ENCODE data around the gene HIC2. TPM values are rescaled to one million over a fixed set of nuclear protein-coding genes. Genes with fewer than 3 reads are reported as not detected.
"Not testable (repeated sequence)": the region's sequence is repeated elsewhere in the genome, so short reads cannot be mapped to it uniquely, and the experiment has no call there.

HIC2 gene
- total RNA-seq, 1 experiment from 2014 or later: 0.69 TPM

GRCh38 chr22:21490556-21490955, 73.4 kb downstream of the HIC2 start:
- DNase-seq (ENCODE audit: low read depth): not testable (repeated sequence)

- not testable (repeated sequence) for DNase-seq (ENCODE audit: low read depth)
Measured at GRCh38 chr22:21492271-21492670, 75.1 kb downstream of the HIC2 start.

GRCh38 chr22:21493789-21494782, 76.9 kb downstream of the HIC2 start:
- DNase-seq (ENCODE audit: low read depth): not testable (repeated sequence)

GRCh38 chr22:21497984-21498383, 80.8 kb downstream of the HIC2 start:
- not testable (repeated sequence) for DNase-seq (ENCODE audit: low read depth)

- DNase-seq (ENCODE audit: low read depth): not testable (repeated sequence)
Measured at GRCh38 chr22:21498489-21498888, 81.3 kb downstream of the HIC2 start.

- not testable (repeated sequence) for DNase-seq (ENCODE audit: low read depth)
Measured at GRCh38 chr22:21499623-21500506, 82.7 kb downstream of the HIC2 start.

Other genes with a start within 250 kb of the HIC2 start
- gene RIMBP3B, start 33.6 kb upstream of the HIC2 start, total RNA-seq (2014; rRNA removed; shearing (Covaris generic)): 0.02 and 0.57 TPM in 2 replicates
- gene TMEM191C, start 50.0 kb downstream of the HIC2 start, total RNA-seq (2014; rRNA removed; shearing (Covaris generic)): not detected in 2 replicates
- 0.17 and 1.2 TPM in 2 replicates for gene RIMBP3C, start 134.1 kb downstream of the HIC2 start, total RNA-seq (2014; rRNA removed; shearing (Covaris generic))
- gene UBE2L3, start 150.3 kb downstream of the HIC2 start, total RNA-seq (2014; rRNA removed; shearing (Covaris generic)): 86.0 and 94.3 TPM in 2 replicates
- gene YDJC, start 212.7 kb downstream of the HIC2 start, total RNA-seq (2014; rRNA removed; shearing (Covaris generic)): 28.4 and 57.4 TPM in 2 replicates
- 0.05 TPM in 2 replicates for gene CCDC116, start 215.4 kb downstream of the HIC2 start, total RNA-seq (2014; rRNA removed; shearing (Covaris generic))
- 44.7 and 45.0 TPM in 2 replicates for gene SDF2L1, start 224.9 kb downstream of the HIC2 start, total RNA-seq (2014; rRNA removed; shearing (Covaris generic))
- gene PPIL2, start 248.6 kb downstream of the HIC2 start, total RNA-seq (2014; rRNA removed; shearing (Covaris generic)): 18.9 and 26.0 TPM in 2 replicates

Measured in M059J (cell line).